Nephron (organoid): ENCODE results near the gene MEP1A.

Experiments
- H3K27ac Mint-ChIP-seq, 3 experiments: 2 replicates each; pipeline ENCODE4 v1.8.0; 2020; ENCODE audit warnings: mixed read lengths in 3 of 3, mild to moderate bottlenecking in 2 of 3, moderate library complexity in 1 of 3
- H3K27me3 Mint-ChIP-seq: 2 replicates; pipeline ENCODE4 v1.8.0; 2021; ENCODE audit warnings: low read depth, mild to moderate bottlenecking, moderate library complexity, mixed read lengths
- H3K36me3 Mint-ChIP-seq: 2 replicates; pipeline ENCODE4 v1.8.0; 2020; ENCODE audit warnings: low read depth, mixed read lengths
- H3K4me1 Mint-ChIP-seq: 2 replicates; pipeline ENCODE4 v1.8.0; 2020; ENCODE audit warnings: mixed read lengths
- H3K4me3 Mint-ChIP-seq, 3 experiments: 2 replicates each; pipeline ENCODE4 v1.8.0; 2020; ENCODE audit warnings: mild to moderate bottlenecking in 3 of 3, mixed read lengths in 3 of 3, moderate library complexity in 2 of 3
- H3K9me3 Mint-ChIP-seq: 2 replicates; pipeline ENCODE4 v1.8.0; 2020; ENCODE audit warnings: mixed read lengths
- TF ChIP-seq, protein P1 (sequence below), 3 experiments: fragments of 200-600 bp; sonication (generic); IDR thresholded peaks; one replicate each; pipeline ENCODE4 v1.5.0; 2021; ENCODE audit warnings: antibody characterized with exemption in 3 of 3; ENCODE audit not compliant: unreplicated experiment in 3 of 3

The MEP1A gene

DNA sequence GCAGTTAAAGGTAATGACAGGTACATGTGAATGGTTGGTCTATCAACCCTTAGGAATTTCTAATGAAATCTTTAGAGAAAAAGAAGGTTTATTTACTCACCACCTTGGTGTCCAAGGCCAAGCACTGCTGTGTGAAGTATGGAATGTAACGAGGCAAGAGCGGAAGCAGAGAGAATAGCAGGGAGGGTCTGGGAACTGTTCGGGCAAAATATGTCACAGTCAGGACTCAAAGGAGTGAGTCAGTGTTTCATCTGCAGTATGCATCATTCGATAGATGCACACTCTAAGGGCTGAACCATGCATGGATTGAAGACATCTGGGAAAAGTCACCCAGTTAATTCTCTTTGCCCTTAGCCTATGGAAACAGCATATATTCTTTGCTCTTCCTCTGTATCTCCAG is 95.4 kb downstream of the MEP1A start:
- TF ChIP-seq, protein P1, sequence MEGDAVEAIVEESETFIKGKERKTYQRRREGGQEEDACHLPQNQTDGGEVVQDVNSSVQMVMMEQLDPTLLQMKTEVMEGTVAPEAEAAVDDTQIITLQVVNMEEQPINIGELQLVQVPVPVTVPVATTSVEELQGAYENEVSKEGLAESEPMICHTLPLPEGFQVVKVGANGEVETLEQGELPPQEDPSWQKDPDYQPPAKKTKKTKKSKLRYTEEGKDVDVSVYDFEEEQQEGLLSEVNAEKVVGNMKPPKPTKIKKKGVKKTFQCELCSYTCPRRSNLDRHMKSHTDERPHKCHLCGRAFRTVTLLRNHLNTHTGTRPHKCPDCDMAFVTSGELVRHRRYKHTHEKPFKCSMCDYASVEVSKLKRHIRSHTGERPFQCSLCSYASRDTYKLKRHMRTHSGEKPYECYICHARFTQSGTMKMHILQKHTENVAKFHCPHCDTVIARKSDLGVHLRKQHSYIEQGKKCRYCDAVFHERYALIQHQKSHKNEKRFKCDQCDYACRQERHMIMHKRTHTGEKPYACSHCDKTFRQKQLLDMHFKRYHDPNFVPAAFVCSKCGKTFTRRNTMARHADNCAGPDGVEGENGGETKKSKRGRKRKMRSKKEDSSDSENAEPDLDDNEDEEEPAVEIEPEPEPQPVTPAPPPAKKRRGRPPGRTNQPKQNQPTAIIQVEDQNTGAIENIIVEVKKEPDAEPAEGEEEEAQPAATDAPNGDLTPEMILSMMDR (IDR thresholded peaks at IDR 0.05; ENCODE audit: unreplicated experiment in 3 of 3): no peak
- H3K27ac Mint-ChIP-seq: no peak overlapping the region
- no peaks in the 10 kb centered on the region for H3K36me3 Mint-ChIP-seq
- no peaks in the 10 kb centered on the region for H3K27me3 Mint-ChIP-seq
- no peaks in the 10 kb centered on the region for H3K4me1 Mint-ChIP-seq
- H3K9me3 Mint-ChIP-seq: no peaks in the 10 kb centered on the region
- H3K4me3 Mint-ChIP-seq: no peak overlapping the region
